GM19463 (cell line): Measurements from ENCODE around the gene USP9X.
"Not testable (repeated sequence)": the region's sequence is repeated elsewhere in the genome, so short reads cannot be mapped to it uniquely, and the experiment has no call there.

Source experiments
- ATAC-seq: cut with Tn5 transposase; IDR thresholded peaks from one replicate; pipeline ENCODE4 v1.9.1; 2021; ENCODE audit warnings: mild to moderate bottlenecking, moderate library complexity; ENCODE audit not compliant: unreplicated experiment

The USP9X gene

GRCh38 chrX:41178201-41178600 is 93.0 kb downstream of the USP9X start:
- ATAC-seq = peak; percentile 58

GRCh38 chrX:41180194-41180908 is 95.1 kb downstream of the USP9X start:
- peak; percentile 58 for ATAC-seq

- ATAC-seq = peak; percentile 53
Measured at GRCh38 chrX:41184312-41184711, 99.1 kb downstream of the USP9X start.

- ATAC-seq = not testable (repeated sequence)
Measured at GRCh38 chrX:41186946-41187345, 101.7 kb downstream of the USP9X start.

- ATAC-seq = no peak
Measured at GRCh38 chrX:41189156-41189555, 103.9 kb downstream of the USP9X start.

GRCh38 chrX:41192880-41193279 is 107.6 kb downstream of the USP9X start:
- ATAC-seq = no peak

- ATAC-seq = no peak
Measured at GRCh38 chrX:41198410-41198809, 113.2 kb downstream of the USP9X start.

GRCh38 chrX:41200785-41201184 is 115.5 kb downstream of the USP9X start:
- ATAC-seq = no peak

GRCh38 chrX:41209853-41210252 is 124.6 kb downstream of the USP9X start:
- no peak for ATAC-seq

- no peak for ATAC-seq
Measured at GRCh38 chrX:41224605-41225004, 139.4 kb downstream of the USP9X start.

GRCh38 chrX:41233988-41234387 is 148.7 kb downstream of the USP9X start:
- no peak for ATAC-seq

GRCh38 chrX:41234471-41234870 is 149.2 kb downstream of the USP9X start:
- ATAC-seq = not testable (repeated sequence)

GRCh38 chrX:41234962-41235361 is 149.7 kb downstream of the USP9X start:
- ATAC-seq = no peak

GRCh38 chrX:41236629-41237028 is 151.4 kb downstream of the USP9X start:
- peak; percentile 77 for ATAC-seq

- no peak for ATAC-seq
Measured at GRCh38 chrX:41240509-41240908, 155.3 kb downstream of the USP9X start.

- no peak for ATAC-seq
Measured at GRCh38 chrX:41241962-41242361, 156.7 kb downstream of the USP9X start.

GRCh38 chrX:41245641-41246040 is 160.4 kb downstream of the USP9X start:
- ATAC-seq = no peak

GRCh38 chrX:41250867-41251266 is 165.6 kb downstream of the USP9X start:
- ATAC-seq = no peak

- no peak for ATAC-seq
Measured at GRCh38 chrX:41257801-41258200, 172.6 kb downstream of the USP9X start.

- no peak for ATAC-seq
Measured at GRCh38 chrX:41258226-41258625, 173.0 kb downstream of the USP9X start.

- no peak for ATAC-seq
Measured at GRCh38 chrX:41258871-41259270, 173.6 kb downstream of the USP9X start.

GRCh38 chrX:41259516-41259915 is 174.3 kb downstream of the USP9X start:
- no peak for ATAC-seq

GRCh38 chrX:41265615-41266014 is 180.4 kb downstream of the USP9X start:
- ATAC-seq = no peak
